Stimulated activated CD4-positive, alpha-beta T cell treated with anti-CD3 and anti-CD28 coated beads, Interleukin-12 subunit alpha, Interleukin-12 subunit beta, amount 100 ng/mL, for 48 hours (primary cell): ENCODE data around the gene SMOC1.
A peak's percentile ranks its signal among the peaks of the same experiment; 100 is the strongest.

ENCODE experiments used
- DNase-seq, 3 donors: peaks; one replicate each; pipeline ENCODE4 v3.0.0-alpha.2; 2020; ENCODE audit warnings: low read depth in 2 of 3, low spot score in 1 of 3

Gene SMOC1, protein sequence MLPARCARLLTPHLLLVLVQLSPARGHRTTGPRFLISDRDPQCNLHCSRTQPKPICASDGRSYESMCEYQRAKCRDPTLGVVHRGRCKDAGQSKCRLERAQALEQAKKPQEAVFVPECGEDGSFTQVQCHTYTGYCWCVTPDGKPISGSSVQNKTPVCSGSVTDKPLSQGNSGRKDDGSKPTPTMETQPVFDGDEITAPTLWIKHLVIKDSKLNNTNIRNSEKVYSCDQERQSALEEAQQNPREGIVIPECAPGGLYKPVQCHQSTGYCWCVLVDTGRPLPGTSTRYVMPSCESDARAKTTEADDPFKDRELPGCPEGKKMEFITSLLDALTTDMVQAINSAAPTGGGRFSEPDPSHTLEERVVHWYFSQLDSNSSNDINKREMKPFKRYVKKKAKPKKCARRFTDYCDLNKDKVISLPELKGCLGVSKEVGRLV

DNA sequence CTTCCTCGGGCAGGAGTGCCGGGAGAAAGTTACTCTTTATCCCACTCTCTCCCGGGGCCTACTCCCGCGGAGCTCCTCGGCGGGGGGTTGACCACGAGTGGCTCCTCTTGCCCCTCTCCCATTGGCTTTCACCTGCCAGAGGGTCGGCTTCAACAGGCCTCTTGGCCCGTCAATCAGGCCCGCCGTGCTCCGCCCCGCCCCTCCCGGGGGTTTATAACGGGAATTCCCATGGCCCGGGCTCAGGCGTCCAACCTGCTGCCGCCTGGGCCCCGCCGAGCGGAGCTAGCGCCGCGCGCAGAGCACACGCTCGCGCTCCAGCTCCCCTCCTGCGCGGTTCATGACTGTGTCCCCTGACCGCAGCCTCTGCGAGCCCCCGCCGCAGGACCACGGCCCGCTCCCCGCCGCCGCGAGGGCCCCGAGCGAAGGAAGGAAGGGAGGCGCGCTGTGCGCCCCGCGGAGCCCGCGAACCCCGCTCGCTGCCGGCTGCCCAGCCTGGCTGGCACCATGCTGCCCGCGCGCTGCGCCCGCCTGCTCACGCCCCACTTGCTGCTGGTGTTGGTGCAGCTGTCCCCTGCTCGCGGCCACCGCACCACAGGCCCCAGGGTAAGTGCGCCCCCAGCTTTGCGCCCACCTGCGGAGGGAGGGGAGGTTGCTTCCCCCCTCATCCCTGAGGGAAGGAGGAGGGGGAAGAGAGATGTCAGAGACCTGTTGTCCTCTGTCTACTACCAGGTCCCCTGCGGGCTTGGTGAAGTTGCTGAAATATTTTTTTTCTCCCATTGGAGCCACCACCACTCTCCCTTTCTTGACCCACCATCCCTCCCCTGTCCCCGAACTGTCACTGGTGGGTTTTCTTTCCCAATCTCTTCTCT is at the start of gene SMOC1:
Gene SMOC1, plus strand, starts transcription at position 242 of the 869 bp plus-strand sequence. Its CDS starts 263 bp downstream, at position 505.
- peak; percentile 5 to 34 (median 24) for DNase-seq

DNA sequence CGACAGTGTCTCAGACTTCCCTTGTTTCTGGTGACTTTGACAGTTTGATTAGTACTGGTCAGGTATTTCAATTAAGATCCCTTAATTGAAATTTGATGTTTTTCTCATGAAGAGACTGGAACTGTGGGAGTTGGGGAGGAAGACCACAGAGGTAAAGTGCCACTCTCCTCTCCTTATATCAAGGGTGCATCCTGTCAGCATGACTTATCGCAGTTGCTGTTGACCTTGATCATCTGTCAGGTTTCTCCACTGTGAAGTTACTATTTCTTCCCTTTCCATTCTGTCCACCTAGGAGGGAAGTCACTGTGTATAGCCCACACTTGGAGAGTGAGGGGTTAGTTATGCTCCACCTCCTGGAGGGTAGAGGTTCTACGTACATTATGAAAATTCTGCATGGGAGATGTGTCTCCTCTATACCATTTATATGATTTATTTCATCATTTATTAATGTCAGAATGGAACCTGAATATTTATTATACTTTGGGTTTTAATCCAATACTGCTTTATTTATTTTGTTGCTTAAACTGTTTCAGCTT is 40.3 kb upstream of the SMOC1 start:
- DNase-seq = no peak

DNA sequence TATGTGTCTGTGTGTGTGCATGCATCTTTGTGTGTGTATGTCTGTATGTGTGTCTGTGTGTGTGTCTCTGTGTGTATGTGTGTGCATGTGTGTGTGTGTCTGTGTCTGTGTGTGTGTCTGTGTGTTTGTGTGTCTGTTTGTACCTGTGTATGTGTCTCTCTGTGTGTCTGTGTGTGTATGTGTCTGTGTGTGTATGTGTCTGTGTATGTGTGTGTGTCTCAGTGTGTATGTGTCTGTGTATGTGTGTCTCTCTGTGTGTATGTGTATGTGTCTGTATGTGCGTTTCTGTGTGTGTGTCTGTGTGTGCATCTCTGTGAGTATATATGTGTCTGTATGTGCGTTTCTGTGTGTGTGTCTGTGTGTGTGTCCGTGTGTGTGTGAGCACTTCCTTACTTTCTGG is 39.6 kb upstream of the SMOC1 start:
- no peak for DNase-seq

DNA sequence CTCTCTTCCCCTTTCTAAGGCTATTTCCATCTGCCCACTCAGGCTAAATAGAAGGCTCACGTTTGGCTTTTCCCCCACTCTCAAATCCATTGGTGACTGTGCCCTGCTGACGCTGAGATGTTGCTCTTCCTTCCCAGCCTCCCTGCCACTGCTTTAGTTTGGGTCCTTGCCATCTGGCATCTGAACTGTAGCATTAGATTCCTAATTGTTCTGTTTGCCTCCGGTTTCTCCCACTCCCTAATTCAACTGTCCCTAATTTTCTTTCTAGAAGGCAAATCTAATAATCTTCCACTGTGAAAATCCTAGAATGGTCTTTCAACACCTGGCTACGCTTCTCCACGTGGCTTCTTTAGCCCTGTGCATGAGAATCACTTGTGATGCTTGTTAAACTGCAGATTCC is 37.6 kb upstream of the SMOC1 start:
- no peak for DNase-seq

DNA sequence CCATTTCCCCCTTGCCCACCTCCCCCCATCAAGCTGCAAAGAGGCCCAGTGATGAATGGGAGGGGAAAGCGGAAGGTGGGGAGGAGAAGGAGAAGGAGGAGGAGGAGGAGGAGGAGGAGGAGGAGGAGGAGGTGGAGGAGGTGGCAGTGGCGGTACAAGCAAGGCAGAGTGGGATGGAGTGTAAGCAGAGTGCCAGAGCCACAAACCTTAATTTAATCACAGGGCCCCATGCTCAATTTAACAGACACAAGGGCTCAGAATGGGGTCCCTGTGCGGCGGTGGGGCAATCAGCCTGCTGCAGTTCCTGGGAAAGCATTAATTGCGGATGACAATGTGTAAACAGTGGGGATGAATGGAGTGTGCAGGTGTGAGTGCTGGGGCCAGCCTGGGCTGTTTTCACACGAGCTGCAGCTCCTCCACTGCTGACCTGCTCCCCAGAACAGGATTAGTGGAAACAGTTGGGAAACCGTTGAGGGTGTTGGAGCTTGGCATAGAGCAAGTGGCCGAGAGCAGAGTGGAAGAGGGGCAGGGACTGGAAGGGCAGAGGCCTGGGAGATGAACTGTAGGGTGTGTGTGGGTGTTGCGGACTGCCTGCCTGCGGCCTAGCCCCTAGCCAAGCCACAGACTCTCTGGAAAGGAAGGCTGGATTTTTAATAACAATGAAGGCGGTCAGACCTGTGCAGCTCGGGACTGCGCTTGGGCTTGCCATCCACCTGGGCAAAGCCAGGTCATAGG is 36.4 kb upstream of the SMOC1 start:
- DNase-seq = no peak

DNA sequence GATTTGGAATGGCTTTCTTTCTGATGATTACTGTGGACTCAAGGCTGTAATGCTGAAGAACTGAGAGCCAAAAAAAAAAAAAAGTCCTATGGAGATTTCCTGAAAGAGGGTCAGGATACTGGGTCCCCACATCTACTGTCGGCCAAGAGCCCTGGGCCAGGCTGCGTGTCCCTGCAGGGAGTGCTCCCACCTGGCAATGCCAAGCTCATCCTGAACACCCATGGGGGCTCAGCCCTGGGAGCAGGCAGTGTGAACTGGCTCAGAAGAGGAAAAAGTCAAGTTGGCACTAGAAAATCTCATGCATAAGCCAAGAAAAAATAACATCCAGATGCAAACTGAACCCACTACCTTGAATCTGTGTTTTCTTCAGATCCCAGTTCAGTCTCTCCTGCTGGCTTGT is 35.0 kb upstream of the SMOC1 start:
- DNase-seq = no peak

DNA sequence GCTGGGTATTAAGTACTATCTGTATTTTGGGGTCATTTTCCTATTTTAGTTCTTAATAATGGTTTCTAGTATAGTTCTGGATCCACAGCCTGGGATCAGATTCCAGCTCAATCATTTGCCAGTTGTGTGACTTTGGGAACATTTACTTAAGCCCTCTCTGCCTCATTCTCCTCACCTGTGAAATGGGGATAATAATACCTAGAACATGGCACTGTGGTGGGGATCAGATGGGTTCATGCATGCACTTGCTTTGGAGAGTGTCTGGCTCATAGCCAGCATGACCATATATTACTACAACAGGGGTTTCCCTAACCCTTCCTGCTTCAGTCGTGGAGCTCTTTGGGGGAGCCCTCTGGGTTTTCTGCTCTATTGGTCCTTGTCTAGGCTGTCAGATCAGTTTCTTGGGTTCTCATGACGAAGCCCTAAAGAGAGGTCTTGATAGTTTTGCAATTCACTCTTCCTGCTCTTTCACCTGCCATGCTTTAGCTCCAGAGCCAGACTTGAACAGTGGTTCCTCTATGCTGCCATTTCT is 34.1 kb upstream of the SMOC1 start:
- no peak for DNase-seq

DNA sequence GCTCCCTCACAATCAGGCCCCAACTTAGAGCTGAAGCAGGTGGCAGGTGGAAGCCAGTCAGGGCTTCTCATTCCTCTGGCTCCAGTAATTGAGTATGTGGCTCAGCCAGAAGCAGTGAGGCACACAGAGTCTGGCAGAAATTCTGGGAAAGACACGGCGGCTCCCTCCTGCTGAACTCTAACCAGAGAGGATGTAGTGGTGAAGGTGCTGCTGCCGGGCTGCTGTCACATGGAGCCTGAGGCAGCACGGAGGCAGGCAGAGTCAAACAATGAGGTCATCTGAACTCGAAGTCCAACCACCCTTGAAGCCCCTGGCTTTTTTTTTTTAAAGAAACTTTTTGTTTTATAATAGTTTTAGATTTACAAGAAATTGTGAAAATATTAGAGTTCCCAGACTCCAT is 33.4 kb upstream of the SMOC1 start:
- no peak for DNase-seq

DNA sequence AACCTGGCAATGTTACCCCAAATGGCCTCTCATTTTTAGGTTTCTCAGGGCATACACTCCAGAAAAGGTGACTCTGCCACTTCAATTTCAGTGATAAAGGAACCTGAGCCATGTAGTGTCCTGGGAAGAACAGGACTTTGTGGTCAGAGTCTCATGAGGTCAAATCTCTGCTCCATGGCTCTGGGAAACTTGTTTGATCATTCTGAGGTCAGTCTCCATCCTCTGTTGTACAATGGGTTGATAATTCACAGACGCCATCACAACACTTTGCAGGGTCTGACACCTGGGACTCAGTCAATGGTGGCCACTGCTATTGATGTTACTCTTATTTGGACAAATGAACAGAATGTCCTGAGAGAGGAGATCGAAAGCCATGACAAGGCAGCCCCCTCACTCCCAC is 31.1 kb upstream of the SMOC1 start:
- DNase-seq = no peak

DNA sequence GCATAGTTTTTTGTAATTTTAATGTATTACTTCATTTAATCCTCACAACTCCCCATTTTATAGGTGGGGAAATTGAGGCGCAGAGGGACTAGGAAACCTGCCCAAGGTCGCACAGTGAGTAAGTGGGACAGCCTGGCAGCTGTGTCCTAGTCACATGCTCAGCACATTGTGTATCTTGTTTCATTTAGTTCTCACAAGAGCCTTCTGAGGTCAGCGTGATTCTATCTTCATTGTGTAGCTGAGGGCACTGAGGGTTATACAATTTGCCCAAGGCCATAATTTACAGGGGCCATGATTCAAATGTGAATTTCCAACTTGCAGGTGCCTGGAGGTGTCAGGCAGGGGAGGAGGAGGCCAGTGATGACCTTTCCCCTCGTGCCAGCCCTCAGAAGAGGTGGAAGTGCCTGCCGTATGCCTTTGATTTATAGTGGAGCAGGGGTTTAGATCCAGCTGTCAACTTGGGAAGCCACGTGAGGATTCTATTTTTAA is 30.3 kb upstream of the SMOC1 start:
- DNase-seq = no peak

DNA sequence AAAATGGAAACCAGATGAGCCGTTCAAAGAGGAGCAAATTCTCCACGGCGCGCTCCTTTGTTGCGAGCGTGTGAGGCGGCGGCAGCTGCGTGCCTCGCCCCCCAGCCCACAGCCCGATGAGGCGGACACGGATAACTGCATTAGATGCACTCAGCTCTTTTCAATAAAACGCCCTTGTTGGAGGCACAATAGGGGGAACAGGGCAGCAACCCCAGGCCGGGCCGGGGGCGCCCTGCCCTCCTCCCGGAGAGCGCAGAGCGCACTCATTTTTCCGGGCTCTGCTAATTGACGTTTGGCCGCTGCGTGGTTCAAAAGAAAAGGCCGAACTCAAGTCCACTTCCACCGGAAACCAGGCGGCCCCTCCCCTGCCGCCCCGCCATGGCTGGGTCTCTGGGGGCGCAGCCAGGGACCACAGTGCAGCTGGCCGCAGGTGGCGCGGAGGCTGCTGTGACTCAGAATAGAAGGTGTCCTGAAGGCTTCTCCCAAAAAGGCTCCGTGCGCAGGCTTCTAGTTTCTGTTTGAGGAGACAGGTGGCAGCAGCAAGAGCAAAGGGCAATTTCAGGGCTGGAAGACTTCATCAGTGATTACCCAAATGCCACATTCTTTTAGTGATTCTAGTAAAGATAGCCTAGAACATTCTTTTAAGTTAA is 29.0 kb upstream of the SMOC1 start:
- DNase-seq = no peak

DNA sequence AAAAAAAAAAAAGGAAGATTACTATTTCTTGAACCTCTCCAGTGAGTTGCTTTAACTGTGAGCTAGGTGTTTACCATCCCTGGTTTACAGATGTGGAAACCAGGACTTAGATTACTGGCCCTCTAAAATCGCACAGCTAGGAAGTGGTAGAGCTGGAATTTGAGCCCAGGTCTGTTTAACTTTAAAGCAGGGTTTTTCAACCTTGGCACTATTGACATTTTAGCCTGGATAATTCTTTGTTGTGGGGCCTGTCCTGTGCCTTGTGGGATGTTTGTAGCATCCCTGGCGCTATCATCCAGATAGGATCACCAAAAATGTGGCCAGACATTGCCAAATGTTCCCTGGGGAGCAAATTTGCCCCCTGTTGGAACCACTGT is 28.5 kb upstream of the SMOC1 start:
- DNase-seq = no peak

DNA sequence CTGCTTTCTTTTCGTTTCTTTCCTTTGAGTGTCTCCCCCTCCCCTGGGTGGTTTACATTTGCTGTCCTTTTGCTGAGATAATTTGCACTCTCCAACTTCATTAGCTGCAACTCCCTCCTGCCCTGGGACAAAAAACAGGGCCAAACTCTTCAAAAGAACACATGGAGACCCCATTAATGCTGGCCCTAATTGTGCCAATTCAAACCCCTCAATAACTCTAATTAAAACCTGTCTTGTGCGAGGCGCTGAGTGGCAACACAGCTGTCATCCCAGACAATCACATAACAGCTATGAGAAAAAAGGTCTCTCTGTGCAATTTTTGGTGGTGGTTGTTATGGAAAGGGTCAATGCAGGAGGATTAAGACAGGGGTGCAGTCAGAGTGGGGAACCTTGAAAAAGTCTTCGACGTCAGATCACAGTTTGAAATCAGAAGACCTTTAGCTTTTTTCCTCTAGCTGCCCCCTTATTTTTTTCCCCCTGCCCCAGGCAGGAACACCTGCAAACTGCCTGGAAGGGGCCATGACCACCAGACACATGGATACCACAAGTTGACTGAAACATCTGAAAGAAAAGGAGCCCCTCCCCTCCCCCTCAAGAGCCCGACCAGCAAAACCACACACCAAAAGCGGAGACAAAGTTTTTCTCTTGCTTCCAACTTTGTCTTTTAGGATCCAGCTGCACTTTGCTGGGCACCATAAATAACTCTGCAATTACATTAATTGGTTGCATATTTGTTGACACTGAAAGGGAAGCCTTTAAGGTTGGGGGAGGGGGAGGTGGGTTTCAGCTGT is 26.5 kb upstream of the SMOC1 start:
- DNase-seq = no peak

DNA sequence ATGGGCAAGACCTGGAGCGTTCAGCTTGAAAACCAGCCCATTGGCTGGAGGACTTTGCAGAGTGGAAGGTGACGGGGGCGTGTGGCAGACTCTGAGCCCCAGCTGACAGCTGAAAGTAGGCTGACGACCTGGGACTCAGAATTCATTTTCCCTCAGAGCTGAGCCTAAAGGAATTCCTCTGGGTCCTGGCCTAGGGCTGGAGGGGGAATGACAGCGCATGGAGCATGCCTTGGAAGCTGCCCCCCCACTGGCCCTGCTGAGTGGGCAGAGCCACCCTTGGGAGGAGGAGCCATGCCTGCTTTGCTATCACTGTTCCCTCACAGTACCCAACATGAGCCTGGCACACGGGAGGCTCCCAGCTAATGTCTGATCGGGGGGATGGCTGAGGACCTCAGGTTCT is 25.4 kb upstream of the SMOC1 start:
- DNase-seq = no peak

DNA sequence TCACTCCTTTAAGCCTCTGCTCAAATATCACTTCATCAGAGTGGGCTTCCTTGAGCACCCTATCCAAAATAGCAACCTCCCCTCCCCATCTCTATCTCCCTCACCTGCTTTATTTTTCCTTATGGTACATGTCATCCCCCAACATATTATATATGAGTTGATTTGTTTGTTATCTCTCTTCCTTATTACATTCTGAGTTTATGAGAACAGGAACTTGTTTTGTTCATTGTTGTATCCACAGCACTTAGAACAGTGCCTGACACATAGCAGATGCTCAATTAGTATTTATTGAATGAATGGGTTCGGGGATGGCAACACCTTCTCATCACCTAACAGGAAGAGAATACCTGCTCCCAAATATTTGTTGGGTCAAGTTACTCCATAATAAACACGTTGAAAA is 24.6 kb upstream of the SMOC1 start:
- DNase-seq = no peak

DNA sequence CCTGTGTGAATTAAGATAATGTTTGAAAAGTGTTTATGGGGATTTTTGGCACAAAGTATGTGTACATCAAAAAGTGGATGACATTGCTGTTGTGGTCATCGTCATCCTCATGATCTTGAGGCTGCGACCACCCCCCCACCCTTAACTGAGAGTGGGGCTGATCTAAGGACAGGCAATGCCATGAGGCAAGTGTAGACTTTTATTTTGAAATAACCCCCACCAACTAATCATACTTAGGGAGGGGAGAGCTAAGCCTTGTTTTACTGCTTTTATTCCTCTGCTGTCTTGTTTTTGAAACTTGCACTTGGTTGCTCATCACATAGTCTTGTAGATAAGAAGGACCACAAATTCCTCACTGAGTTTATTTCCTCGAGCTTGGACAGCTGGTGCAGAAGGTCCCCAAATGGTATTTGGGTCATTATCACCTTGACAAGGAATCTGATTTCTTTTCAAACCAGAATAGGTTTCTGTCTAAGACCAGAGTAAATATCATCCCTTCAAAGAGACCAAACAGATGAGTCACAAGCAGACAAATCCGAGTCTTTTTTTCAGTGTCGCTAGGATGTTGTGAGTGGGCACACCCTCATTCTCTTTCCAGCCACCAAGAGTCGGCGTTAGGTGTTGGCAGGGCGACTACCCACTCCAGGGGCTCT is 23.9 kb upstream of the SMOC1 start:
- DNase-seq = no peak

DNA sequence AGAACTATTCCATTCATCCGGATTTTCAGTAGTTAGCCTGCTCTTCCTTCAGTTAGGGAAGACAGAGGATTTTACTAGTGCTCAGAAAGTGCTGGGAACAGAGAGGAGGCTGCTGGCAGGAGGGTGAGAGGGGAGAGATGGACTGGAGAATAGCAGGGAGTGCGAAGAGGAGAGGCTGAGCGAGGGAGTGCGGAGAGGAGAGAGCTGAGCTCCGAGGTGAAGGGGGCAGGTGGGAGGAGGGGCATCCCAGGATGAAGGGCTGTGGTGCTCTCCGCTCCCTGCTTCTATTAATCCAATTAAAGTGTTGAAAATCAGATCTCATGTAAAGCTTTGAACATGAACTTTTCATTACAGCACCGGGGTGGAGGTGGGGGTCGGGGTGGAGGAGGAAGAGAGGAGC is 20.4 kb upstream of the SMOC1 start:
- DNase-seq = no peak

DNA sequence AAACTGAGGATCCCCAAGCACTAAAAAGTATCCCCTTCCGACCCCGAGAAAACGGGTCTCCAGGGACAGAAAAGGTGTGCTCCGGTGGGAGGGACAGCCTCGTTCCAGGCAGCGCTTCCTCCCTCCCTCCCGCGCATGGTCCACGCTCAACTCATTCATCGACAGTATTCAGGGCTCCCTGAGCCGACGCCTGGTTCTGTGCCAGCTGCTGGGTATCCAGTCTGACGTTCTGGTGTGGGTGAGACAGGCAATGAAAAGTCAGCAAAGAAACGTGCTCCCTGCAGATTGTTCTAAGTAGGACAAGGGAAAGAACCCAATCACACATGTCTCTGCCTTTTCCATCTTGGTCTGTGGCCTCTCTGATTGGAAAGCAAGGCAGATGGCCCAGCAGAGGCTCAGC is 19.6 kb upstream of the SMOC1 start:
- DNase-seq = no peak

DNA sequence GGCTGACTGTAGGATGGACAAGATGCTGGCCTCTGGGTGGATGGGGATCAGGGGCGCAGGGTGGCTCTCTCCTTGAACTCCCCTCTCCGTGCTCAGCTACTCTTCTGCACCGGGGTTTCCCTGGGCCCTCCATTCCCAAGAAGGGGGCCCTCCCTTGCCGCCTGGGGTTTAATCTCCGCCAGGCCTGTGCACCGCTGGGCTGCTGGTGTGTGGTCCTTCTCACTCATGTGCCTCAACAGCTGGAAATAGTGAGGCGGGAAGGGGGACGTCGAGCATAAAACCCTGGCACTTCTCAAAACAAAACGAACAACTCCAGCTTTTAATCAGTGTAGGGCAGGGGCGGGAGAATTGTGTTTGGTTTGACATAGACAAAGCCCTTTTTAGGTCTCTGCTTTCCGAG is 19.0 kb upstream of the SMOC1 start:
- no peak for DNase-seq
